HG02678 (cell line): ENCODE data around the gene SSTR1.

ENCODE experiments used
- ATAC-seq: cut with Tn5 transposase; IDR thresholded peaks from one replicate; pipeline ENCODE4 v1.9.1; 2021; ENCODE audit warnings: mild to moderate bottlenecking, moderate library complexity; ENCODE audit not compliant: unreplicated experiment

The SSTR1 gene

DNA sequence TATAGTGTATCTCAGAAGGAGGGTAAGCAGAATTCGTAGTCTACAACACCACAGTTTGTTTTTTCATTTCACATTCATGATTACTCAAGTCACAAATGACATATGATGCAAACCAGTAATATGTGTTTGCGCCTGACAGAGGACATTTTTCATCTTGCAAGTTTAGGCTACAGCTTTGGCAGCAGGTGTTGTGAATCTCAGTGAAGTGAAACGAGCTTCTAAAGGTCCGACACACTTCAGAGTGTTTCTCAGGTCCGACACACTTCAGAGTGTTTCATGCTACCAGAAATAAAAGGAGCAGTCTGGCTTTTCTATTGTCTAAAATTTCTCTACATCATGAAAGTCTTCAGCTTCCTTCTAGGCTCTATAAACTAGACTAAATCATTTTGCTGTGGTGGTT is 25.5 kb downstream of the SSTR1 start:
- ATAC-seq = no peak

DNA sequence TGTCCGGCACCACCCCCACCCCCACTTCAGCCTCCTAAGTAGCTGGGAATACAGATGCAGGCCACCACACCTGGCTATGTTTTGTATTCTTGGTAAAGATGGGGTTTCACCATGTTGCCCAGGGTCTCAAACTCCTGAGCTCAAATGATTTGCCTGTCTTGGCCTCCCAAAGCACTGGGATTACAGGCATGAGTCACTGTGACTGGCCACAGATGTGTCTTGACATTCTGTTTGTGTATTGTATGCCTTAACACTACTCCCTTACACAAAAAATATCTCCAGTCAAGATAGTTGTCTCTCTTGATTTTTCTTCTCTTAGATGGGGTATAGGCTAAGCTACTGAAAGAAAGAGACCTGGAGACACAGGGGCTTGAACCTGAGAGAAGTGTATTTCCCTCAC is 30.6 kb downstream of the SSTR1 start:
- no peak for ATAC-seq

DNA sequence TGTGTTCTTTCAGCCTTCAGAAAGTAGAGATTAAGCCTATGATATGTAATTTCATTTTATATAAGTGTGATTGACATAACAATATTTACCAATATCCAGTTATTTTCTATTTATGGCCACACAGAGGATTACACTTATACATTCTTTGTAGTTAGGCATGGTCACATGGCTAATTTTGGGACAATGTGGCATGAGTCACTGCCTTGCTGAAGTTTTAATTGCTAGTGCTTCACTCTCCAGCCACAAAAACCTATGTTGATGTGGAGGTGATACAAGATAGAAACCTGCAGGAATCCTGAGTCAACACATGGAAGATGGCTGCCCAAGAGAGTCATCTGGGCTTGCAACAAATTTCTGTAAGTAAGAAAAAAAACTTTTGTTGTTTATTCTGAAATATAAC is 31.2 kb downstream of the SSTR1 start:
- no peak for ATAC-seq

DNA sequence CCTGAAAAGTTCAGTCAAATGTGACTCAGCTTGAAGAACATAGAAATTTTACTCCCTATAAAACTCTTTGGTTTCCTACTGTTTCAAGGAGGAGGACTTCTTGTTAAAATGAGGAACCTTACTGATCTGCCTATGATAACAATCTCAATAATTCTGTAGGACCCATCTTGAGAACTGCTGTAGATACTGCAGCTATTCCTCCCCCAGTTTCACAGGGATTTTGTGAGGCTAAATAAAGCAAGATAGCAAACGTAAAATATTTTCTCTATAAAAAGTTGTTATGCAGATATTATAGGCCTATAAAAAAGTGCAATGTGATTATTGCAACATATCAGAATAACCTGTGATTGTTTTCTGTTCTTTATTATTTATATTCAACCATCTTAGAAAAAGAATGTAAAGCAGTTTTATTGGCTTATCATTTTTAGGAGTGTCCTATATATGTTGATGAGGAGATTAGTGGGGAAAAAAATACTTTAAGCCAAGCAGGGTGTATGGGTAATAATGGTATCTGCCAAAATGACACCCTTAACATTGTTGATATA is 36.1 kb downstream of the SSTR1 start:
- ATAC-seq = no peak

DNA sequence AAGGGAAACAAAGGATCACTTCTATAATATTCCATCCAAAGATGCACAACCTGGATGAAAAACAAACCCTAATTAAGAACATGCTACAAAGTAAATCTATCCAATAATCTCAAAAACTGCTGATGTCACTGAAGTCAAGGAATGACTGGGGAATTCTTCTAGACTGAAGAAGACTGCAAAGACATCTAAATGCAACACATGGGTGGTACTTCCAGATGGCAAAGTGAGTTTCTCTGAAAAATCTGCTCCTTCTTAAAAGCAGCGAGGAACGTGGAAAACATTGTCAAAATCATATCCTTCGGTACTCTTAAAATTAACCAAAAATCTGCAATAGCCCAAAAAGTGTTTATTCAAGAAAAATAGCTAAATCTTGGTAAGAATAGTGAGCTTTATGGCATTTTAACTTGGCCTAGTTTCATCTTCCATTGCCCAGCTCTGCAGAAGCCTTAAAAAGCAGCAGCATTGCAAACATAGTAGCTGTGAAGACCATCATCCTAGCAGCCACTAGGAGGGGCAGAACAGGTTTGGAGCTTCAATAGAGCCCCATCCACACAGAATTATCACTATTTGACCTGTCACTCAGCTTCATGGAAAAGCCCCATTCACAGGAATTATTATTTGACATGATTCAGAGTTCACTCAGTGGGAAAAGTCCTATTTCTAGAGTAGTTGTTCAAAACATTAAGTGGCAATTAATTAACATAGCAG is 40.8 kb downstream of the SSTR1 start:
- ATAC-seq = no peak

DNA sequence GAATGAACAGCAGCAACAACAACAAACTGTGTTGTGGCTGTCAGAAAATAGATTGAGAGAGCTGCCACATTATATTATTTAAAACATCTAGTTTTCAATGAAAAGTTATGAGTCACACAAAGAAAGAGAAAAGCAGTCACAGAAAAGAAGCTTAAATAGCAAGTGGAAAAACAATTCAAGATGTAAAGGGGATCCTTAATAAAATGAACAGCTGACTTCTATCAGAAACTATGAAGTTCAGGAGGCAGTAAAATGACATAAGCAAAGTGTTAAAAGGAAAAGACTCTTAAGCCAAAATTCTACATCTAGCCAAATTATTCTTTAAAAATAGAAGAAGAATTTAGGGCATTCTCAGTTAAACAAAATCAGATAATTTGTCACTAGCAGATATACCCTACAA is 42.6 kb downstream of the SSTR1 start:
- no peak for ATAC-seq

DNA sequence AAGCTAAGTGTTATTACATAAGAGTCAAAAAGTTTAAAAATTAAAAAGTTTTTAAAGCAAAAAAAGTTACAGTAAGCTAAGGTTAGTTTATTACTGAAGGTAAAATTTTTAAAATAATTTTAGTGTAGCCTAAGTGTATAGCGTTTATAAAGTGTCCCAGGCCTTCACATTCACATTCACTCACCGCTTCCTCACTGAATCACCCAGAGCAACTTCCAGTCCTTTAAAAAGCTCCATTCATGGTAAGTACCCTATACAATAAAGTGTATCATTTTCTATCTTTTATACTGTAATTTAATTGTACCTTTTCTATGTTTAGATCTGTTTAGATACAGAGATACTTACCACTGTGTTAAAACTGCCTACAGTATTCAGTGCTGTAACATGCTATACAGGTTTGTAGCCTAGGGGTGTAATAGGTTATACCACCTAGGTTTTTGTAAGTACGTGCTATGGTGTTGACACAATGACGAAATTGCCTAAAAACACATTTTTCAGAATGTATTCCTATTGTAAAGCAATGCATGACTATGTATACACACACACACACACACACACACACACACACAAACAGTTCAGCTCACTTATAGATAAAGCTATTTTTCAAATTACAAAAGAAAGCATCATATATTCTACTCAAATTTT is 44.5 kb downstream of the SSTR1 start:
- ATAC-seq = no peak

DNA sequence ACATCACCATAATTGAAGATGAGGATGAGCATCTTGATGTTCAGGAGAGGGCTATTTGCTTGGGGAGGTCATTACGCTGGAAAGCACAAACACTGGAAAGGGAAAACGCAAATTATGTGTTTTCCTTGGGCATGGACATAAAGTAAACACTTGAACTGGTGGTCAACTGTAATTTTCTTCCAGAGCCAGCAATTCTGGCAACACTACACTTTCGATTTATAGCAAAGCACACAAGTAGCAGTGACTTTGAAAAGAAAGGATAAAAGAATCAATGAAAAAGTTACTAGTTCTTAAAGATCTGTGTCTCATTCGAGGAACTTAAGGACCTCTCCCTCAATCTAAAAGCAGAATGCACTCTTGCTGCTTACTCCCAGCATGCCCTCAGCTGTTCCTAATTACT is 46.0 kb downstream of the SSTR1 start:
- ATAC-seq = no peak

DNA sequence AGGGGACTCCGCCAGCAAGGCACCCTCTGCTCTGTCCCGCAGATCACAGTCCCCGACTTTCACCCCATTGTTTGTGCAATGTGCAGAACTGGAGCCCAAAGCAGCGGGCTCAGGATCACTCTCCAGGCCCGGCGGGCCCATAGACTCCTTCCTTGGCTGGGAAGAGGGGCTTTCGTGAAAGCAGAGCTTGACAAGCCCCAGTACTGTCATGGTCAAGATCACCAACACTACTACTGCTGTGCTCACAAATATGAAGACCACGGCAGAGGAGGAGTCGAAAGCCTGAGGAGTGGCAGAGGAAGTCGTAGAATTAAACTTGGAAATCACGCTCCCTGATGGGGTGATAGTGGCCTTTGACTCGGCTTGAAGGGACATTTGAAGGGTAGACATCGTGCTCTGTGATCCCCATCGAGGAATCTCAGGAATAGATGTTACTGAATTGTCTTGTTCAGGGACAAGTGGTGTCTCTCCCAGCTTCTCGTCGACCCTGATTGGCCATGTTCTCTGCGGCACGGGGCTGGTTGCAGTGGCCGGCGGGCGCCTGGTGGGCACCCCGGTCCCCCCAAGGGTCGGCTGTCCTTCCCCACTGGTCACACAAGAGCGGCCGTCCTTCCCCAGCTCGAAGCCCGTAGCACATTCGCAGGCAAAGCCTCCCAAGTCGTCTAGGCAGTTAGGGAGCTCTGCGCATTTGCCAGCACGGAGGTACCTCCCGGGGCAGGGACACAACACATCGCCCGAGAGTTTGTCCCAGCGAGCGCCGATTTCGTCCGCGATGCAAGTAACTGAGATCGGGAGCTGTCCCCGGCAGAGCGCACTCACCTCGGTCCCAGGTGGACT is 47.1 kb downstream of the SSTR1 start:
- no peak for ATAC-seq

DNA sequence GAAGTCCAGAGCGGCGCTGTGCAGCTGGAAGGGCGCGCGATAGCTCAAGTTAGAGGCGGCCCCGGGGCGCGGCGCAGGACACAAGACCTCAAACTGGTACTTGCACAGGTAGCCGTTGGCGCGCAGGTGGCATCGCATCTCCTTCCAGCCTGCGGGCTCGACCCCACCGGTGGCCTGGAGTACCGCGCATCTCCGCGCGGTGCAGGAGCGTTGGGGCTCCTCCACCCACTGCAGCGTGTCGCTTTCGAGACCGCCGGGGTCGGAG is 47.6 kb downstream of the SSTR1 start:
- ATAC-seq = peak; percentile 26

DNA sequence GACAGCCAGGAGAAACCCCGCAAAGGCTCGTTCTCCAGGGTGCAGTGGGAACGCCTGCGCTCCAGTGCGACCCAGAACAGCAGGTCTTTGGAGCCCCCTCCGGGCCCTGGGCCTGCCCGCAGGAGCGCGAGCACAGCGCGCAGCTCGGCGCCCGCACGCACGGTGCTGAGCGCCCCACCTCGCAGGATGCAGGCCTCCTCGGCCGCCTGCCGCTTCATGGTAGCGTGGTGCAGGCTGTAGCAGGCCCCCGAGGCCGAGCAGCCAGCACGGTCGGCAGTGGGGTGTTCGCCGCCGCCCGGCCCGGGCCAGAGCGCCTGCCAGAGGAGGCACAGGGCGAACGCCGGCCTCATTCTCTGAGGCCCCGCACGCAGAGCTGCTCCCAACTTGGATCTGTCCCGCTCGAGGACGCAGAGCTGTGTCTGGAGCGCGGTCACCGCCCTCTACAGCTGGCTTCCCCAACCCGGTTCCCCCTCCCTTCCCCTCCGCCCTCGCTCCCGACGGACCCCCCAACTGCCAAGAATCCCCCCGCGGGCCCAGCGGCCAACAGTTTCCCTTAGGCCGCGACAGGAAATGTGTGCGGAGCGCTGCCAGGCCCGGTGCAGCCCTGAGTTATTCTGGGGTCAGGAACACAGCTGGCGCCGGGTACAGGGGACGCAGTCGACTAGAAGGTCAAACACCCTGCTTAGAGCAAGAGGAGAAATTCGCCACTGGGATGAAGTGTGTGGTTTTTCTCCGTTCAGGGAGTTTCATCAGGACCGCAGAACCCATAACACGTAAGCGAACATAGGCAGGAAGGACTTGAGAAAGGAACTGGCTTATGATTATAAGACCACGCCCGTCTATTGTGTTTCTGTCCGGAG is 48.2 kb downstream of the SSTR1 start, which contains the start of gene CLEC14A:
TSS of gene CLEC14A (minus strand) at position 421 of the 860 bp plus-strand sequence. CDS start at position 350, 71 bp downstream.
- ATAC-seq = peak; percentile 53

DNA sequence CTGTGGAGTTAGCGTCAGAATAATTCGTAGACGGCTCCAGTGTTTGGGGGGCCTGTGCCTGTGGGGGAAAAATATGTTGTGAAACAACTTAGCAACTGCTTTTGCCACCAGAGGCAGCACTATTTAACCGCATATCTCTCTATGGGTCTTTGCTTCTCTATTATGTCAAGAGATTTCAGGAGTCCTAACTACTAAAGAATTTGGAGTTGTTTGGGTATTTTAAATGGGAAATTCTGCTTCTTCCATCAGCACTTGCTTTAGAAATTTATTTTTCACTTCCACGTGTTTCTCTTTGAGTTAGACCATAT is 48.8 kb downstream of the SSTR1 start:
- no peak for ATAC-seq

DNA sequence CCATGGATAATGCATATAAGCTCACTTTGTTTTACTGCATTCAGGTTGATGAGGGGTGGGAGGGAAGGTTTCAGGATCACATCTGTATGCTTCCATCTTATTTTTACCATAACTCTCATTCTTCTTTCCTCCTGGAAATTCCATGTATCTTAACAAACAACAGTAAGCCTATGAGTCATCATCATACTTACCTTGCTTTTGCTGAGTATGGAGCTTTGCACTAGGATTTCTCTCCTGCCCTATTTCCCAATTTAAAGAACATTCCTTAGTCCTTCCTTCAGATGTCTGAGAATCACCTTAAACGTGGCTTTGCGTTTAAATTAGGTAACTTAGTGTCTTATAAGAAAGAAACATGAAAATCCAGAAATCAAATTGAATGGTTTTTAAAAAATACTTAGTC is 49.8 kb downstream of the SSTR1 start:
- no peak for ATAC-seq

DNA sequence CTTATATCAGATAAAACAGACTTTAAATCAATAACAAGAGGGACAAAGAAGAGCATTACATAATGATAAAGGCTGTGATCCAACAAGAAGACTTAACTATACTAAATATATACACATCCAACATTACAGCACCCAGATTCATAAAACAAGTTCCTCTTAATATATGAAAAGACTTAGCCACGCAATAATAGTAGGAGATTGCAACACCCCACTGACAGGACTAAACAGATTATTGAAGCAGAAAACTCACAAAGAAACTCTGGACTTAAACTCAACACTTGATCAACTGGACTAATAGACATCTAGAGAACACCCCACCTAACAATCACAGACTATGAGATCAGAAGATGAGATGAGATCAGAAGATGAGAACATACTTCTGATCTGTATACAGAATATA is 53.9 kb downstream of the SSTR1 start:
- ATAC-seq = no peak
